Stimulated activated CD8-positive, alpha-beta memory T cell treated with anti-CD3 and anti-CD28 coated beads, Interleukin-15, amount 100 ng/mL, for 48 hours (primary cell): ENCODE results near the gene HS3ST6.
"Not testable (repeated sequence)": the region's sequence is repeated elsewhere in the genome, so short reads cannot be mapped to it uniquely, and the experiment has no call there.

Experiments
- DNase-seq, 2 donors: peaks; one replicate each; pipeline ENCODE4 v3.0.0-alpha.2; 2020; ENCODE audit warnings: low read depth in 2 of 2

The HS3ST6 gene

GRCh38 chr16:1907226-1907860, 10.9 kb downstream of the HS3ST6 start:
- no peak for DNase-seq

- DNase-seq: no peak
These were observed 11.4 kb downstream of the HS3ST6 start for GRCh38 chr16:1906846-1907165.

- DNase-seq: no peak
These were observed 12.0 kb downstream of the HS3ST6 start for GRCh38 chr16:1906055-1906845.

GRCh38 chr16:1903845-1904840, 14.1 kb downstream of the HS3ST6 start:
- no peak for DNase-seq

- no peak for DNase-seq
These were observed 15.0 kb downstream of the HS3ST6 start for GRCh38 chr16:1903220-1903574.

GRCh38 chr16:1902547-1903219, 15.5 kb downstream of the HS3ST6 start:
- DNase-seq: no peak

- no peak for DNase-seq
These were observed 17.8 kb downstream of the HS3ST6 start for GRCh38 chr16:1900452-1900774.

GRCh38 chr16:1899641-1900451, 18.4 kb downstream of the HS3ST6 start:
- no peak for DNase-seq

GRCh38 chr16:1897692-1898091, 20.5 kb downstream of the HS3ST6 start:
- not testable (repeated sequence) for DNase-seq

GRCh38 chr16:1895949-1896675, 22.1 kb downstream of the HS3ST6 start:
- DNase-seq: no peak

- DNase-seq: no peak
These were observed 23.1 kb downstream of the HS3ST6 start for GRCh38 chr16:1895068-1895467.

- DNase-seq: no peak
These were observed 27.5 kb downstream of the HS3ST6 start for GRCh38 chr16:1890708-1891050.

- DNase-seq: no peak
These were observed 28.0 kb downstream of the HS3ST6 start for GRCh38 chr16:1890024-1890707.

- no peak for DNase-seq
These were observed 30.4 kb downstream of the HS3ST6 start for GRCh38 chr16:1887711-1888354.

- no peak for DNase-seq
These were observed 33.3 kb downstream of the HS3ST6 start for GRCh38 chr16:1884889-1885288.

- DNase-seq: no peak
These were observed 34.0 kb downstream of the HS3ST6 start for GRCh38 chr16:1884155-1884760.

- not testable (repeated sequence) for DNase-seq
These were observed 37.0 kb downstream of the HS3ST6 start for GRCh38 chr16:1881172-1881571.

GRCh38 chr16:1879477-1879876, 38.7 kb downstream of the HS3ST6 start:
- no peak for DNase-seq

GRCh38 chr16:1878256-1878655, 40.0 kb downstream of the HS3ST6 start:
- no peak for DNase-seq
